Amygdala (tissue), 56 donors: ENCODE data around the gene KLHDC4.
A peak's percentile ranks its signal among the peaks of the same experiment; 100 is the strongest.
"Not testable (repeated sequence)": the region's sequence is repeated elsewhere in the genome, so short reads cannot be mapped to it uniquely, and the experiment has no call there.

Experiments
- DNase-seq, 56 donors: peaks; one replicate each; lab custom pipeline; 2025; lab: John Stamatoyannopoulos, UW

KLHDC4 gene

GRCh38 chr16:87747626-87748414, 18.0 kb downstream of the KLHDC4 start:
- no peak for DNase-seq

GRCh38 chr16:87746178-87746577, 19.6 kb downstream of the KLHDC4 start:
- DNase-seq = no peak

GRCh38 chr16:87744750-87745514, 20.9 kb downstream of the KLHDC4 start:
- DNase-seq = no peak

- DNase-seq = no peak
These were observed 22.9 kb downstream of the KLHDC4 start for GRCh38 chr16:87742781-87743490.

GRCh38 chr16:87741700-87742415, 23.9 kb downstream of the KLHDC4 start:
- no peak for DNase-seq

- peak in 53 of 56 donors; percentile 14 to 89 (median 69) for DNase-seq
These were observed 24.8 kb downstream of the KLHDC4 start for GRCh38 chr16:87740909-87741424.

- peak in 3 of 56 donors; percentile 37 to 59 (median 44) for DNase-seq
These were observed 25.3 kb downstream of the KLHDC4 start for GRCh38 chr16:87740441-87740840.

- no peak for DNase-seq
These were observed 26.0 kb downstream of the KLHDC4 start for GRCh38 chr16:87739801-87740200.

- DNase-seq = no peak
These were observed 29.8 kb downstream of the KLHDC4 start for GRCh38 chr16:87736008-87736382.

- no peak for DNase-seq
These were observed 30.3 kb downstream of the KLHDC4 start for GRCh38 chr16:87735270-87736007.

- no peak for DNase-seq
These were observed 31.1 kb downstream of the KLHDC4 start for GRCh38 chr16:87734644-87735043.

GRCh38 chr16:87733190-87733589, 32.6 kb downstream of the KLHDC4 start:
- no peak for DNase-seq

- DNase-seq = no peak
These were observed 34.2 kb downstream of the KLHDC4 start for GRCh38 chr16:87731607-87732006.

- no peak for DNase-seq
These were observed 36.4 kb downstream of the KLHDC4 start for GRCh38 chr16:87729266-87729954.

- no peak for DNase-seq
These were observed 37.8 kb downstream of the KLHDC4 start for GRCh38 chr16:87728026-87728425.

- no peak for DNase-seq
These were observed 38.4 kb downstream of the KLHDC4 start for GRCh38 chr16:87727346-87727745.

GRCh38 chr16:87726577-87726976, 39.2 kb downstream of the KLHDC4 start:
- DNase-seq = not testable (repeated sequence)

- DNase-seq = peak in 1 of 56 donors; percentile 12
These were observed 40.1 kb downstream of the KLHDC4 start for GRCh38 chr16:87725596-87726235.
